ENCODE measurements around the gene CLINT1. TPM values are rescaled to one million over a fixed set of nuclear protein-coding genes. Genes with fewer than 3 reads are reported as not detected.
"Not testable (repeated sequence)": the region's sequence is repeated elsewhere in the genome, so short reads cannot be mapped to it uniquely, and the experiment has no call there.

The CLINT1 gene
- total and polyA plus RNA-seq, 2 donors, result 44.7 to 54.1 TPM

GRCh38 chr5:157855404-157855994 lies 3.4 kb downstream of the CLINT1 start:
- Histone ChIP-seq H3K27ac (ENCODE audit: low read depth in 1 of 2, low read length in 1 of 2) (no peak overlapping the region), H3K4me3 (ENCODE audit: low read length in 2 of 2) (no peak overlapping the region), H3K9me3 (ENCODE audit: control insufficient read depth in 2 of 2, insufficient read depth in 1 of 2, low read length in 1 of 2) (no peaks in the 10 kb centered on the region), H3K36me3 (ENCODE audit: control insufficient read depth in 2 of 2, insufficient read depth in 2 of 2, low read length in 1 of 2) (peaks cover 0 to 3% of the 10 kb centered on the region in 2 donors), H3K27me3 (ENCODE audit: control insufficient read depth in 2 of 2, insufficient read depth in 1 of 2, low read length in 1 of 2) (no peaks in the 10 kb centered on the region), H3K4me1 (ENCODE audit: control insufficient read depth in 2 of 2, insufficient read depth in 2 of 2, low read length in 2 of 2) (peaks cover 8 to 16% of the 10 kb centered on the region in 2 donors)
- peak in 3 of 9 donors; percentile 23 to 64 (median 34) for DNase-seq (ENCODE audit: low read depth in 6 of 9, low spot score in 9 of 9)
- 88% methylated on average over 10 of the region's 10 CpGs for WGBS

GRCh38 chr5:157853365-157853764 lies 5.6 kb downstream of the CLINT1 start:
- not testable (repeated sequence) for H3K27me3 ChIP-seq (ENCODE audit: control insufficient read depth in 2 of 2, insufficient read depth in 1 of 2, low read length in 1 of 2); H3K36me3 ChIP-seq (ENCODE audit: control insufficient read depth in 2 of 2, insufficient read depth in 2 of 2, low read length in 1 of 2); DNase-seq (ENCODE audit: low read depth in 6 of 9, low spot score in 9 of 9); H3K9me3 ChIP-seq (ENCODE audit: control insufficient read depth in 2 of 2, insufficient read depth in 1 of 2, low read length in 1 of 2); H3K4me3 ChIP-seq (ENCODE audit: low read length in 2 of 2); H3K27ac ChIP-seq (ENCODE audit: low read depth in 1 of 2, low read length in 1 of 2)
- peaks cover 8 to 12% of the 10 kb centered on the region in 2 donors for H3K4me1 ChIP-seq (ENCODE audit: control insufficient read depth in 2 of 2, insufficient read depth in 2 of 2, low read length in 2 of 2)
- WGBS, result 98% methylated on average over 9 of the region's 9 CpGs

GRCh38 chr5:157845914-157846598 lies 12.9 kb downstream of the CLINT1 start:
- Histone ChIP-seq H3K27ac (ENCODE audit: low read depth in 1 of 2, low read length in 1 of 2) (no peak overlapping the region), H3K4me3 (ENCODE audit: low read length in 2 of 2) (no peak overlapping the region), H3K27me3 (ENCODE audit: control insufficient read depth in 2 of 2, insufficient read depth in 1 of 2, low read length in 1 of 2) (no peaks in the 10 kb centered on the region), H3K36me3 (ENCODE audit: control insufficient read depth in 2 of 2, insufficient read depth in 2 of 2, low read length in 1 of 2) (peaks cover 7 to 10% of the 10 kb centered on the region in 2 donors), H3K4me1 (ENCODE audit: control insufficient read depth in 2 of 2, insufficient read depth in 2 of 2, low read length in 2 of 2) (no peaks in the 10 kb centered on the region), H3K9me3 (ENCODE audit: control insufficient read depth in 2 of 2, insufficient read depth in 1 of 2, low read length in 1 of 2) (peaks cover 0 to 5% of the 10 kb centered on the region in 2 donors)
- WGBS, result 99% methylated on average over 3 of the region's 3 CpGs
- no peak for DNase-seq (ENCODE audit: low read depth in 6 of 9, low spot score in 9 of 9)

GRCh38 chr5:157842787-157843186 lies 16.2 kb downstream of the CLINT1 start:
- Histone ChIP-seq H3K27me3 (ENCODE audit: control insufficient read depth in 2 of 2, insufficient read depth in 1 of 2, low read length in 1 of 2) (no peaks in the 10 kb centered on the region), H3K27ac (ENCODE audit: low read depth in 1 of 2, low read length in 1 of 2) (no peak overlapping the region), H3K4me3 (ENCODE audit: low read length in 2 of 2) (no peak overlapping the region), H3K36me3 (ENCODE audit: control insufficient read depth in 2 of 2, insufficient read depth in 2 of 2, low read length in 1 of 2) (peaks cover 3 to 5% of the 10 kb centered on the region in 2 donors), H3K9me3 (ENCODE audit: control insufficient read depth in 2 of 2, insufficient read depth in 1 of 2, low read length in 1 of 2) (peaks cover 0 to 5% of the 10 kb centered on the region in 2 donors), H3K4me1 (ENCODE audit: control insufficient read depth in 2 of 2, insufficient read depth in 2 of 2, low read length in 2 of 2) (no peaks in the 10 kb centered on the region)
- WGBS, result 96% methylated on average over 4 of the region's 4 CpGs
- no peak for DNase-seq (ENCODE audit: low read depth in 6 of 9, low spot score in 9 of 9)

GRCh38 chr5:157842185-157842584 lies 16.8 kb downstream of the CLINT1 start:
- no peak for DNase-seq (ENCODE audit: low read depth in 6 of 9, low spot score in 9 of 9)
- Histone ChIP-seq H3K27me3 (ENCODE audit: control insufficient read depth in 2 of 2, insufficient read depth in 1 of 2, low read length in 1 of 2) (no peaks in the 10 kb centered on the region), H3K4me1 (ENCODE audit: control insufficient read depth in 2 of 2, insufficient read depth in 2 of 2, low read length in 2 of 2) (no peaks in the 10 kb centered on the region), H3K36me3 (ENCODE audit: control insufficient read depth in 2 of 2, insufficient read depth in 2 of 2, low read length in 1 of 2) (no peaks in the 10 kb centered on the region), H3K9me3 (ENCODE audit: control insufficient read depth in 2 of 2, insufficient read depth in 1 of 2, low read length in 1 of 2) (peaks cover 0 to 2% of the 10 kb centered on the region in 2 donors), H3K4me3 (ENCODE audit: low read length in 2 of 2) (no peak overlapping the region), H3K27ac (ENCODE audit: low read depth in 1 of 2, low read length in 1 of 2) (no peak overlapping the region)
- WGBS, result 98% methylated on average over 5 of the region's 5 CpGs

- DNase-seq (ENCODE audit: low read depth in 6 of 9, low spot score in 9 of 9), result no peak
- Histone ChIP-seq H3K4me1 (ENCODE audit: control insufficient read depth in 2 of 2, insufficient read depth in 2 of 2, low read length in 2 of 2) (no peaks in the 10 kb centered on the region), H3K36me3 (ENCODE audit: control insufficient read depth in 2 of 2, insufficient read depth in 2 of 2, low read length in 1 of 2) (no peaks in the 10 kb centered on the region), H3K27ac (ENCODE audit: low read depth in 1 of 2, low read length in 1 of 2) (no peak overlapping the region), H3K9me3 (ENCODE audit: control insufficient read depth in 2 of 2, insufficient read depth in 1 of 2, low read length in 1 of 2) (no peaks in the 10 kb centered on the region), H3K4me3 (ENCODE audit: low read length in 2 of 2) (no peak overlapping the region), H3K27me3 (ENCODE audit: control insufficient read depth in 2 of 2, insufficient read depth in 1 of 2, low read length in 1 of 2) (no peaks in the 10 kb centered on the region)
- 94% methylated on average over 8 of the region's 8 CpGs for WGBS
Observed at GRCh38 chr5:157839157-157839795, 19.7 kb downstream of the CLINT1 start.

GRCh38 chr5:157836121-157836753 lies 22.7 kb downstream of the CLINT1 start:
- WGBS, result 98% methylated on average over 2 of the region's 2 CpGs
- no peaks in the 10 kb centered on the region for H3K9me3 ChIP-seq (ENCODE audit: control insufficient read depth in 2 of 2, insufficient read depth in 1 of 2, low read length in 1 of 2)
- H3K27ac ChIP-seq (ENCODE audit: low read depth in 1 of 2, low read length in 1 of 2), result no peak overlapping the region
- peaks cover 0 to 3% of the 10 kb centered on the region in 2 donors for H3K36me3 ChIP-seq (ENCODE audit: control insufficient read depth in 2 of 2, insufficient read depth in 2 of 2, low read length in 1 of 2)
- H3K27me3 ChIP-seq (ENCODE audit: control insufficient read depth in 2 of 2, insufficient read depth in 1 of 2, low read length in 1 of 2), result no peaks in the 10 kb centered on the region
- DNase-seq (ENCODE audit: low read depth in 6 of 9, low spot score in 9 of 9), result no peak
- H3K4me1 ChIP-seq (ENCODE audit: control insufficient read depth in 2 of 2, insufficient read depth in 2 of 2, low read length in 2 of 2), result no peaks in the 10 kb centered on the region
- H3K4me3 ChIP-seq (ENCODE audit: low read length in 2 of 2), result no peak overlapping the region

GRCh38 chr5:157835041-157835440 lies 23.9 kb downstream of the CLINT1 start:
- no peaks in the 10 kb centered on the region for H3K4me1 ChIP-seq (ENCODE audit: control insufficient read depth in 2 of 2, insufficient read depth in 2 of 2, low read length in 2 of 2)
- no peaks in the 10 kb centered on the region for H3K27me3 ChIP-seq (ENCODE audit: control insufficient read depth in 2 of 2, insufficient read depth in 1 of 2, low read length in 1 of 2)
- no peaks in the 10 kb centered on the region for H3K9me3 ChIP-seq (ENCODE audit: control insufficient read depth in 2 of 2, insufficient read depth in 1 of 2, low read length in 1 of 2)
- DNase-seq (ENCODE audit: low read depth in 6 of 9, low spot score in 9 of 9), result no peak
- 82% methylated on average over 5 of the region's 5 CpGs for WGBS
- peaks cover 0 to 3% of the 10 kb centered on the region in 2 donors for H3K36me3 ChIP-seq (ENCODE audit: control insufficient read depth in 2 of 2, insufficient read depth in 2 of 2, low read length in 1 of 2)
- no peak overlapping the region for H3K4me3 ChIP-seq (ENCODE audit: low read length in 2 of 2)
- H3K27ac ChIP-seq (ENCODE audit: low read depth in 1 of 2, low read length in 1 of 2), result no peak overlapping the region
